Measurements from ENCODE around the gene EPC1. TPM values are rescaled to one million over a fixed set of nuclear protein-coding genes. Genes with fewer than 3 reads are reported as not detected.
"Not testable (repeated sequence)": the region's sequence is repeated elsewhere in the genome, so short reads cannot be mapped to it uniquely, and the experiment has no call there.

The EPC1 gene
- total and polyA plus RNA-seq, 7 experiments from 2014 or later, result 46.0 to 156 (median 115) TPM

DNA sequence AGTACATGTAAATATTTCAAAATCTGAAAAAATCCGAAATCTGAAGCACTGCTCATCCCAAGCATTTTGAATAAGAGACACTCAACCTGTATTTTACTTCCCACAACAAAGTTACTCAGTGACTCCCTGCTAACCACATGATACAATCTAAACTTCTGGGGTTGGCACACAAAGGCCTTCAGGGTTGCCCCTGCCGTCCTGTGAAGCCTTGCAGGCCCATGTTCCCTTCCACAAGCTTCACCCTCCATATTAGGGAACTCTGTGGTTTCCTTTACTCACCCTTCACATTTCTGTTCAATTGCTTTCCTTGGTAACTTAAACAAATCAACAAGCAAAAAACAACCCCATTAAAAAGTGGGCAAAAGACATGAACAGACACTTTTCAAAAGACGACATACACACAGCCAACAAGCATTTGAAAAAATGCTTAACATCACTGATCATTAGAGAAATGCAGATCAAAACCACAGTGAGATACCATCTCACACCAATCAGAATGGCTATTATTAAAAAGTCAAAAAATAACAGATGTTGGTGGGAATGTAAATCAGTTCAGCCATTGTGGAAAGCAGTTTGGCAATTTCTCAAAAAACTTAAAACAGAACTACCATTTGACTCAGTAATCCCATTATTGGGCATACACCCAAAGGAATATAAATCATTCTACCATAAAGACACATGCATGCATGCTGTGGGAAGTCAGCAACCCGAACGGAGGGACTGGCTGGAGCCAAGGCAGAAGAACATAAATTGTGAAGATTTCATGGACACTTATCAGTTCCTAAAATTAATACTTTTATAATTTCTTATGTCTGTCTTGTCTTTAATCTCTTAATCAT lies 128.5 kb downstream of the EPC1 start:
- H3K9me3 Mint-ChIP-seq, result peaks cover 7 to 33% (median 16%) of the 10 kb centered on the region in 11 donors
- H3K27me3 ChIP-seq (ENCODE audit: control insufficient read depth in 2 of 2, insufficient read depth in 2 of 2, low read length in 2 of 2); H3K9me3 ChIP-seq (ENCODE audit: control insufficient read depth in 2 of 3, low read length in 3 of 3); DNase-seq; H3K27ac ChIP-seq (ENCODE audit: low read depth, low read length); intact Hi-C loops (cut with micrococcal nuclease); H3K4me3 Mint-ChIP-seq; H3K4me1 ChIP-seq (ENCODE audit: control insufficient read depth in 2 of 2, insufficient read depth in 2 of 2, low read length in 2 of 2); CTCF ChIA-PET; H3K27ac Mint-ChIP-seq; ATAC-seq; H3K36me3 ChIP-seq (ENCODE audit: control insufficient read depth in 2 of 3, insufficient read depth in 3 of 3, low read length in 3 of 3); H3K4me3 ChIP-seq (ENCODE audit: low read length); H3K4me1 Mint-ChIP-seq; POLR2A ChIA-PET: not testable (repeated sequence)
- H3K27me3 Mint-ChIP-seq, result peaks cover 3 to 15% (median 11%) of the 10 kb centered on the region in 5 donors
- H3K36me3 Mint-ChIP-seq, result peaks cover 0 to 20% (median 11%) of the 10 kb centered on the region in 5 donors

Other genes with a start within 250 kb of the EPC1 start
- gene CCDC7, start 99.0 kb upstream of the EPC1 start, total RNA-seq, result 10 to 100 TPM; 19.5 to 98.7 (median 69.5) TPM
- 10 to 100 TPM in 1 of 2 donors, 1 to 10 TPM in 1; 7.7 to 33.8 TPM for gene CCDC7, start 99.0 kb upstream of the EPC1 start, polyA plus RNA-seq